Hepatocyte (in vitro differentiated cells): Measurements from ENCODE around the gene CCDC110. TPM values are rescaled to one million over a fixed set of nuclear protein-coding genes. Genes with fewer than 3 reads are reported as not detected.

ENCODE experiments used
- DNase-seq: peaks from one replicate; pipeline ENCODE4 v3.0.0-alpha.2; 2016; ENCODE audit warnings: low spot score
- H2AFZ ChIP-seq: fragments of 200-600 bp; sonication (generic); 2 replicates; pipeline ENCODE4 v1.6.0; 2016; ENCODE audit warnings: antibody characterized with exemption, mild to moderate bottlenecking
- H3K27ac ChIP-seq: fragments of 200-600 bp; sonication (generic); 2 replicates; pipeline ENCODE4 v1.5.1; 2016; ENCODE audit warnings: mild to moderate bottlenecking
- H3K27me3 ChIP-seq: fragments of 200-600 bp; sonication (generic); 2 replicates; pipeline ENCODE4 v1.6.1; 2016
- H3K36me3 ChIP-seq: fragments of 200-600 bp; sonication (generic); replicated peaks from 2 replicates; pipeline ENCODE4 v1.5.1; 2016; ENCODE audit warnings: low read depth; ENCODE audit not compliant: insufficient read depth
- H3K4me1 ChIP-seq: fragments of 200-600 bp; sonication (generic); 2 replicates; pipeline ENCODE4 v1.5.1; 2016; ENCODE audit warnings: mild to moderate bottlenecking, moderate library complexity; ENCODE audit not compliant: insufficient read depth
- H3K4me2 ChIP-seq: fragments of 200-600 bp; sonication (generic); 2 replicates; pipeline ENCODE4 v1.6.0; 2016
- H3K4me3 ChIP-seq: fragments of 200-600 bp; sonication (generic); 2 replicates; pipeline ENCODE4 v1.5.1; 2016; ENCODE audit warnings: mild to moderate bottlenecking
- H3K79me2 ChIP-seq: fragments of 200-600 bp; sonication (generic); 2 replicates; pipeline ENCODE4 v1.6.0; 2017; ENCODE audit warnings: mild to moderate bottlenecking
- H3K9me2 ChIP-seq: fragments of 200-600 bp; sonication (generic); replicated peaks from 2 replicates; pipeline ENCODE4 v1.6.0; 2017; ENCODE audit warnings: mild to moderate bottlenecking; ENCODE audit not compliant: insufficient read depth
- H3K9me3 ChIP-seq: fragments of 200-600 bp; sonication (generic); 2 replicates; pipeline ENCODE4 v1.5.1; 2016; ENCODE audit warnings: low read depth, mild to moderate bottlenecking
- H4K20me1 ChIP-seq: fragments of 200-600 bp; sonication (generic); 2 replicates; pipeline ENCODE4 v1.6.0; 2016; ENCODE audit warnings: mild to moderate bottlenecking; ENCODE audit not compliant: insufficient read depth, poor library complexity, severe bottlenecking
- EZH2 ChIP-seq: fragments of 200-600 bp; sonication (generic); IDR thresholded peaks from 2 replicates; pipeline ENCODE4 v1.6.1; 2016; ENCODE audit warnings: antibody characterized with exemption, mild to moderate bottlenecking, borderline replicate concordance
- EZH2phosphoT487 ChIP-seq: fragments of 200-600 bp; sonication (generic); IDR thresholded peaks from one replicate; pipeline ENCODE4 v1.6.1; 2018; ENCODE audit warnings: antibody characterized with exemption, mild to moderate bottlenecking, low read depth, moderate library complexity; ENCODE audit not compliant: unreplicated experiment, severe bottlenecking
- WGBS: methylation state at CpG from one replicate; pipeline ENCODE4 v1.1.6; 2016; ENCODE audit warnings: low lambda C conversion rate; ENCODE audit errors: missing lambda C conversion rate; 5-methylcytosine and 5-hydroxymethylcytosine counted together
- polyA plus RNA-seq: library from polyadenylated mRNA; unstranded; fragments of >200 nt; fragmentation: Nextera tagmentation; extraction: Ambion mirVana; gene quantifications from 2 replicates; pipeline ENCODE4 v1.2.1, GENCODE V29; 2016
- small RNA-seq: library from RNA; depleted of rRNA; stranded (forward); fragments of <200 nt; gene quantifications from one replicate; pipeline ENCODE3, GENCODE V24; 2014
- total RNA-seq: library from RNA; depleted of rRNA; stranded (reverse); fragments of >200 nt; gene quantifications from 2 replicates; pipeline ENCODE4 v1.2.3, GENCODE V29; 2014
- TF ChIP-seq, protein P1 (sequence below): fragments of 200-600 bp; sonication (generic); IDR thresholded peaks from 2 replicates; pipeline ENCODE4 v1.5.1; 2016; ENCODE audit warnings: antibody characterized with exemption, mild to moderate bottlenecking; ENCODE audit not compliant: poor library complexity

Gene CCDC110
- total and polyA plus RNA-seq, 2 experiments from 2014 or later, result 0.16 to 0.73 TPM

DNA sequence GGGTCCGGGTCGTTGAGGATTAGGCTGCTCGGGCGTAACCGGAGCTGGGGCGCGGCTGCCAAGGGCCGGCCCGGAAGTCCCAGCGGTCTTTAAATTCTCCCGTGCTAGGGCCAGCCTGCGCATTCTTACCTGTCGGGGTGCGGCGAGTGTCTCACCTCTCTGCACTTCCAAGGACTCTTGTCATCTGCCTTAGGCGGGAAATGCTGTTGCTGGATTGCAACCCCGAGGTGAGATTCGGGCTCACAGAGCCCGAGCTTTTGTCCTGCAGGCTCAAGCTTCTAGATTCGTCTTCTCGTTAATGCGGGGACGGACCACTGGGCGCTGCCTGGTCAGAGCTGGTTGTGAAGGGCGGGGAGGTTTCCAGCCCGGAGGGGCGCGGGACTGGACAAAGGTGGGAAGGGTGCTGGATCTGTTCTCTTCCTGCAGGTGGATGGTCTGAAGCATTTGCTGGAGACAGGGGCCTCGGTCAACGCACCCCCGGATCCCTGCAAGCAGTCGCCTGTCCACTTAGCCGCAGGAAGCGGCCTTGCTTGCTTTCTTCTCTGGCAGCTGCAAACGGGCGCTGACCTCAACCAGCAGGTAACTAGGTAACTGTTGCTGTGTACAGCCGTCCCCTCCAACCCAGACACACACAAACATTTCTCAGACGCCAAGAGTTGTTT, 74.7 kb downstream of the CCDC110 start, which contains the start of gene ANKRD37:
TSS of gene ANKRD37 (plus strand) at position 118 of the 662 bp plus-strand sequence. CDS start at position 201, 83 bp downstream.
- peak within 1 kb of the TSS; percentile 91 for H3K27ac ChIP-seq
- 2% methylated on average over 38 of the region's 38 CpGs for WGBS
- H3K9me3 ChIP-seq, result no peaks in the 10 kb centered on the region
- no peaks in the 10 kb centered on the region for H3K27me3 ChIP-seq
- no peaks in the 10 kb centered on the region for H4K20me1 ChIP-seq
- peak within 1 kb of the TSS; percentile 75 for H2AFZ ChIP-seq
- peak; percentile 68 for DNase-seq
- H3K79me2 ChIP-seq, result no peaks in the 10 kb centered on the region
- no peaks in the 10 kb centered on the region for H3K9me2 ChIP-seq
- H3K4me2 ChIP-seq, result peak within 1 kb of the TSS; percentile 88
- H3K4me3 ChIP-seq, result peak within 1 kb of the TSS; percentile 45
- no peaks in the 10 kb centered on the region for H3K36me3 ChIP-seq
- TF ChIP-seq, protein P1, sequence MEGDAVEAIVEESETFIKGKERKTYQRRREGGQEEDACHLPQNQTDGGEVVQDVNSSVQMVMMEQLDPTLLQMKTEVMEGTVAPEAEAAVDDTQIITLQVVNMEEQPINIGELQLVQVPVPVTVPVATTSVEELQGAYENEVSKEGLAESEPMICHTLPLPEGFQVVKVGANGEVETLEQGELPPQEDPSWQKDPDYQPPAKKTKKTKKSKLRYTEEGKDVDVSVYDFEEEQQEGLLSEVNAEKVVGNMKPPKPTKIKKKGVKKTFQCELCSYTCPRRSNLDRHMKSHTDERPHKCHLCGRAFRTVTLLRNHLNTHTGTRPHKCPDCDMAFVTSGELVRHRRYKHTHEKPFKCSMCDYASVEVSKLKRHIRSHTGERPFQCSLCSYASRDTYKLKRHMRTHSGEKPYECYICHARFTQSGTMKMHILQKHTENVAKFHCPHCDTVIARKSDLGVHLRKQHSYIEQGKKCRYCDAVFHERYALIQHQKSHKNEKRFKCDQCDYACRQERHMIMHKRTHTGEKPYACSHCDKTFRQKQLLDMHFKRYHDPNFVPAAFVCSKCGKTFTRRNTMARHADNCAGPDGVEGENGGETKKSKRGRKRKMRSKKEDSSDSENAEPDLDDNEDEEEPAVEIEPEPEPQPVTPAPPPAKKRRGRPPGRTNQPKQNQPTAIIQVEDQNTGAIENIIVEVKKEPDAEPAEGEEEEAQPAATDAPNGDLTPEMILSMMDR, result no peak
- TF ChIP-seq EZH2 (no peak), EZH2phosphoT487 (no peak)
- H3K4me1 ChIP-seq, result no peaks in the 10 kb centered on the region

DNA sequence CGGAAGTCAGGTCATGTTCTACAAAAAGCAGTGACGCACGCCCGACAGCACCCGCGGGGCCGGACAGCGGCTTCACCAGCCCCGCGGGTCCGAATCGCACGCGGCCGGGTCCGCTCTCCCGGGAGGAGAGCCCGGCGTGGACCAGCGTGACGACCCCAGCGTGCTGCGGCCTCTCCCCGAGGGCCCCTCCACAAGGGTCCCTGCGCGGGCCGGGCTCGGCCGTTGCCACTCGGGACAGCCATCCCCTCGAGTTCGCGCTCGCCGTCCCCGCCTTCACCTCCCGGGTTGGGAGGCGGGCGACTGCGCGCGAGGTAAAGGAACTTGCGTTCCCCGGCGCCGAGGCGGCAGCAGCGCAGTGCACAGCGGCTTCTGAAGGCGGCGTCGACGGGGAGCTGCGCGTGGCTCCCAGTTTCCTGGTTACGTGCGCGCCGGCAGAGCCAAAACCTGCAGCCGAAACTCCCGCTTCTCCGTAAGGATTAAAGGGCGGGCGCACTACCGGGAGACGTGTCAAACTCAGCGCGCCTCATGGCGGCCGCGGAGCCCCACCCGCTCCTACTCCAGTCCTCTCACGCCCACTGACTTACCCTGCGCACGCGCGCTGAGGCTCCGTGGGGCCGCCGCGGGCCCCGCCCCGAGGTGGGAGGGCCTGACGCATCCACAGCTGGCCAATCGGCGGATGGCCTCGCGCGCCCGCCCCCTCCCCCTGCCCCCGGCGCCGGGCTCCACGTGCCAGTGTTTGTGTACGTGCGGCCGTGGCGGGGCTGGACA, 75.4 kb downstream of the CCDC110 start:
- TF ChIP-seq EZH2phosphoT487 (no peak), EZH2 (no peak)
- TF ChIP-seq, protein P1, result no peak
- H3K9me3 ChIP-seq, result no peaks in the 10 kb centered on the region
- peak; percentile 98 for DNase-seq
- H3K27me3 ChIP-seq, result no peaks in the 10 kb centered on the region
- H4K20me1 ChIP-seq, result no peaks in the 10 kb centered on the region
- peak overlapping the region; percentile 75 for H2AFZ ChIP-seq
- no peaks in the 10 kb centered on the region for H3K4me1 ChIP-seq
- peak overlapping the region; percentile 91 for H3K27ac ChIP-seq
- WGBS, result 1% methylated on average over 56 of the region's 98 CpGs
- peak overlapping the region; percentile 45 for H3K4me3 ChIP-seq
- H3K36me3 ChIP-seq, result no peaks in the 10 kb centered on the region
- no peaks in the 10 kb centered on the region for H3K9me2 ChIP-seq
- H3K79me2 ChIP-seq, result no peaks in the 10 kb centered on the region
- peak overlapping the region; percentile 88 for H3K4me2 ChIP-seq

DNA sequence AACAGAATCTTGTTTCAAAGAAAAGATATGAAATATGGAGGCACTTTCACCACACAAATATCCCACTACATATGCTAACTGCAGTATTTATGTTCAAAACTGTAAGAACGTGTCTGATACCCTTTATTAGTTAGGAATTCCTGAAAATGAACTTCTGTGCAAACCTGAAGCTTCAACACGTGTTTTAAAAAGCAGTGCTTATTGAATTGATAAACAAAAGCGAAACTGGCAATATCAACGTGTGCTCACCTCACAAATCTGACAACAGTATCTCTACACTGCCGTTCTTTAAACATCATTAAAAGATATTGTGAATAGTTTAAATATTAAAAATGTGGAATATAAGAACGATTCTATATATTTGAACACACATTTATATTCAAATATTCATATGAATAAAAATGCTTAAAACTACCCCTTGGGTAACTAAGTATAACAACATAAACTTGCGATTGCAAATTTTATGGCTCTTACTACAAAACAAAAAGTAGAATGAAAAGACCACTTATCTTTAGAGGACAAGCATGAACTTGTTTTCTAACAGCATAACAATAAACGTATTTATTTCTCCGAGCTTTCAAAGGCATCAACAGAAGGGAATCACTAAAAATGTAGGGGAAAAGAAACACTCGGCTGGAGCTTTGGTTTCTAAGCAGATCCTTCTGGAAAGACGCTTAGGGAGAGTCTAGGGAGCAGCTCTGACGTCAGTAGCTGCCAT, 76.1 kb downstream of the CCDC110 start, which contains the start of gene LRP2BP:
TSS of gene LRP2BP (minus strand) at position 687 of the 718 bp plus-strand sequence. CDS start 17,738 bp downstream, outside the sequence.
- TF ChIP-seq EZH2, result no peak
- no peak for TF ChIP-seq EZH2phosphoT487
- TF ChIP-seq, protein P1, result no peak
- 45% methylated on average over 12 of the region's 12 CpGs for WGBS
- peak within 1 kb of the TSS; percentile 88 for H3K4me2 ChIP-seq
- peak within 1 kb of the TSS; percentile 91 for H3K27ac ChIP-seq
- H3K9me2 ChIP-seq, result no peaks in the 10 kb centered on the region
- H2AFZ ChIP-seq, result peak within 1 kb of the TSS; percentile 75
- no peaks in the 10 kb centered on the region for H3K79me2 ChIP-seq
- H3K36me3 ChIP-seq, result no peaks in the 10 kb centered on the region
- H3K4me1 ChIP-seq, result no peaks in the 10 kb centered on the region
- no peak for DNase-seq
- no peaks in the 10 kb centered on the region for H3K27me3 ChIP-seq
- peak within 1 kb of the TSS; percentile 45 for H3K4me3 ChIP-seq
- no peaks in the 10 kb centered on the region for H3K9me3 ChIP-seq
- H4K20me1 ChIP-seq, result no peaks in the 10 kb centered on the region

Small RNA genes within 50 kb of the gene (small RNA-seq; reads per million reads assigned to genes)
- gene RF00019, result not detected

Other genes with a start within 250 kb of the CCDC110 start
- gene LRP2BP, start 75.8 kb downstream of the CCDC110 start, total RNA-seq, result 0.12 and 0.23 TPM in 2 replicates
- gene LRP2BP, start 75.8 kb downstream of the CCDC110 start, polyA plus RNA-seq, result 0.30 and 0.89 TPM in 2 replicates
- 1.7 and 9.8 TPM in 2 replicates for gene ANKRD37, start 74.9 kb downstream of the CCDC110 start, total RNA-seq
- 8.6 and 11.4 TPM in 2 replicates for gene ANKRD37, start 74.9 kb downstream of the CCDC110 start, polyA plus RNA-seq
- 33.4 and 38.5 TPM in 2 replicates for gene UFSP2, start 45.8 kb downstream of the CCDC110 start, total RNA-seq
- 29.2 and 34.0 TPM in 2 replicates for gene UFSP2, start 45.8 kb downstream of the CCDC110 start, polyA plus RNA-seq
- gene PDLIM3, start 63.8 kb upstream of the CCDC110 start, total RNA-seq, result 26.4 and 29.3 TPM in 2 replicates
- 10.0 and 13.8 TPM in 2 replicates for gene PDLIM3, start 63.8 kb upstream of the CCDC110 start, polyA plus RNA-seq